Measurements from ENCODE around the gene FGG. TPM values are rescaled to one million over a fixed set of nuclear protein-coding genes. Genes with fewer than 3 reads are reported as not detected.

FGG gene
- total and polyA plus RNA-seq, 5 donors: 0.45 to 1.8 TPM; not detected in 3

DNA sequence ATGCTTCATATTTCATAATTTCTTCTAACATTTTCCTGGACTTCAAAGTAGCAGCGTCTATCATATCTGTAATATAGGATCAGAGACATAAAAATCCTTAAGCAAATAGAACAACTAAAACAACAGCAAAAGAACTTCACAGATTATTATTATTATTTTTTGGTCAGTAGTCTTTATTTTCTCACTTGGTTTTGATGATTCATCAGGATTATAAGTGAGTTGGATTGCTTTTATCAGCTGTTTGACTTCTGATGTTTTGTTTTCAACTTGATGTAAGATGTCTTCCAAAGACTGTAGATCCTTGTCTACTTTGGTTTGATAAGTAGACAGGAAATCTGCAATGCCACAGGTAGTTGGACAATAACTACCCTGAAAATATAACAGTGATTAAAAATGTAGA is 623 bp downstream of the FGG start:
- H3K4me3 ChIP-seq (ENCODE audit: low read length): no peak overlapping the region
- no peak for DNase-seq
- H3K4me1 ChIP-seq (ENCODE audit: control insufficient read depth, insufficient read depth, low read length): no peaks in the 10 kb centered on the region
- no peaks in the 10 kb centered on the region for H3K9me3 ChIP-seq (ENCODE audit: control insufficient read depth, low read length)
- WGBS: 79% methylated on average over 1 of the region's 1 CpG
- peaks cover 4% of the 10 kb centered on the region for H3K27me3 ChIP-seq (ENCODE audit: control insufficient read depth, insufficient read depth)
- no peak for ATAC-seq
- H3K27ac ChIP-seq (ENCODE audit: low read length): no peak overlapping the region
- intact Hi-C loops (cut with DNase I): no loop called here

DNA sequence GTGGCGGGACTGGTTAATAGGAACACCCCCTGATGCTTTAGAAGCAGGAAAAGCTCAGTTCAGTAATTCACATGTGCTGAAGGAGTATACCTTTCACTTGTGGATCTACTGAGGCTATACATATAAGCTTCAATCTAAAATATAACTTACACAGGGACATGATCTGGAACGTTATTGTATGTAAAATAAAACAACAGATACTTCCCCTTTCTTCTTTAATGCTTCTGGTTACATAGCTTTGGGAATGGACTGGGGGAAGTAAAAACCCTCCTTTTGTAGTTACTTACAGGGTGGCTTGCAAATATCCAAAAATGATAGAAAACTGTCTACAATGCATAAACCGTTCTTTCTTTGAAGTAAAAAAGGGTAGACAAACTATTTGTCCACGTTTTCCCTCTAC is 1.9 kb downstream of the FGG start:
- no peak overlapping the region for H3K27ac ChIP-seq (ENCODE audit: low read length)
- H3K27me3 ChIP-seq (ENCODE audit: control insufficient read depth, insufficient read depth): peaks cover 4% of the 10 kb centered on the region
- no peaks in the 10 kb centered on the region for H3K9me3 ChIP-seq (ENCODE audit: control insufficient read depth, low read length)
- WGBS: 50% methylated on average over 4 of the region's 4 CpGs
- no peak overlapping the region for H3K4me3 ChIP-seq (ENCODE audit: low read length)
- no peak for ATAC-seq
- H3K4me1 ChIP-seq (ENCODE audit: control insufficient read depth, insufficient read depth, low read length): no peaks in the 10 kb centered on the region
- no peak for DNase-seq
- intact Hi-C loops (cut with DNase I): no loop called here

DNA sequence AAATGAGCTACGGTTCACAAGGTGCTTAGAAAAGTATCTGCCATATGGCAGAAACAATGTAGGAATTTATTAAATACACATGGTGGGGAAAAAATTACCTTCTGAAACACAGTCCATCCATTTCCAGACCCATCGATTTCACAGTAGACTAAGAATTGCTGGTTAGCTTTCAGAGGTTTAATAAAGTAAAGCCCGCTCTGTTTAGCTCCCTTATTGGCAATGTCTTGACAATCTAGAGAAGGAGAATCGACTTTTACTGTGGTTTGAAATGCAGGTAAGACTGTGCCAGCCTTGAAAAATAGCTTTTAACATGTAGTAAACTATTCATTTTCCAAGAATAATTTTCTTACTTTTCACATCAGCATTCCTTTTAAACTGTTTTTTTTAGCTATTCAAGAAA is 2.9 kb downstream of the FGG start:
- 83% methylated on average over 4 of the region's 4 CpGs for WGBS
- Histone ChIP-seq H3K4me3 (ENCODE audit: low read length) (no peak overlapping the region), H3K27me3 (ENCODE audit: control insufficient read depth, insufficient read depth) (peaks cover 4% of the 10 kb centered on the region), H3K9me3 (ENCODE audit: control insufficient read depth, low read length) (no peaks in the 10 kb centered on the region), H3K4me1 (ENCODE audit: control insufficient read depth, insufficient read depth, low read length) (no peaks in the 10 kb centered on the region), H3K27ac (ENCODE audit: low read length) (no peak overlapping the region)
- ATAC-seq (no peak), DNase-seq (no peak)
- intact Hi-C loops (cut with DNase I): no loop called here

DNA sequence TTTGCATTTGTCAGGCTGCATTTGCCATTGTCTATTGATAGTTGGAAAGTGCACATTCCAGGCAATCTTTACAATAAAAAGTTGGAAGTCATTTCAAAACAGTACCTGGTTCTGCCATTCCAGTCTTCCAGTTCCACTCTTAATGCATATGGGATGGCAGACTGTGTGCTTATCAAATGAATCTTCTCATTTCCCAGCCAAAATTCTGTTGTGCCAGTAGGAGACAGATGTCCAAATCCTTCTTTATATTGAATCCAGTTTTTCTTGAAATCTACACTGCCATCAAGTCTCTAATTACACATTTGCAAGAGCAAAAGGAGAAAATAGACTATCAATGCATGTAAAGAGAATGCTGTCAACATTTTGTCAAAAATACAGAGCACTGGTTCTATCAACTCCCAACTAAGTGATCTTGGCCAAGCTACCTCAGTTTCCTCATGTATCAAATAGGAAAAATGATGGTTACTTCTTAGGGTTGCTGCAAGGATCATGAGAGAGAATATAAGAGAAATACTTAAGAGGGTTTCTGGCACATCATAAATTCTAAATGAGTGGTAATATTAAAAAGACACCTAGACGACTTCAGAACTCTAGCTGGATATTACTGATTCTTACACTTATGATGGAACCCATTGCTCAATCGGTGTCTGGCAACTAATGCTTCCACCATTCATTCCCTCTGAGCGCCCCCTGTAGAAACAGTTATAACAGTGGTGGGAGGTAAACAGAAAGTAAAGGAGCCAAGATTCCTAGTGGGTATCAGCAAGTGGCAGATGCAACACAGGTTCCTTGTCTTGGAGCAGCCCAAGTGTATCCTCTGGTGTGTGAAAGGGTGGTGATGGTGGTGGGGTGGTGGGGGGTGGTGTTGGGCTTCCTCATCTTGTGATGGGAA is 3.8 kb downstream of the FGG start:
- Histone ChIP-seq H3K9me3 (ENCODE audit: control insufficient read depth, low read length) (no peaks in the 10 kb centered on the region), H3K4me3 (ENCODE audit: low read length) (no peak overlapping the region), H3K27ac (ENCODE audit: low read length) (no peak overlapping the region), H3K27me3 (ENCODE audit: control insufficient read depth, insufficient read depth) (peaks cover 4% of the 10 kb centered on the region), H3K4me1 (ENCODE audit: control insufficient read depth, insufficient read depth, low read length) (no peaks in the 10 kb centered on the region)
- ATAC-seq (no peak), DNase-seq (no peak)
- intact Hi-C loops (cut with DNase I): no loop called here
- WGBS: 76% methylated on average over 3 of the region's 3 CpGs

DNA sequence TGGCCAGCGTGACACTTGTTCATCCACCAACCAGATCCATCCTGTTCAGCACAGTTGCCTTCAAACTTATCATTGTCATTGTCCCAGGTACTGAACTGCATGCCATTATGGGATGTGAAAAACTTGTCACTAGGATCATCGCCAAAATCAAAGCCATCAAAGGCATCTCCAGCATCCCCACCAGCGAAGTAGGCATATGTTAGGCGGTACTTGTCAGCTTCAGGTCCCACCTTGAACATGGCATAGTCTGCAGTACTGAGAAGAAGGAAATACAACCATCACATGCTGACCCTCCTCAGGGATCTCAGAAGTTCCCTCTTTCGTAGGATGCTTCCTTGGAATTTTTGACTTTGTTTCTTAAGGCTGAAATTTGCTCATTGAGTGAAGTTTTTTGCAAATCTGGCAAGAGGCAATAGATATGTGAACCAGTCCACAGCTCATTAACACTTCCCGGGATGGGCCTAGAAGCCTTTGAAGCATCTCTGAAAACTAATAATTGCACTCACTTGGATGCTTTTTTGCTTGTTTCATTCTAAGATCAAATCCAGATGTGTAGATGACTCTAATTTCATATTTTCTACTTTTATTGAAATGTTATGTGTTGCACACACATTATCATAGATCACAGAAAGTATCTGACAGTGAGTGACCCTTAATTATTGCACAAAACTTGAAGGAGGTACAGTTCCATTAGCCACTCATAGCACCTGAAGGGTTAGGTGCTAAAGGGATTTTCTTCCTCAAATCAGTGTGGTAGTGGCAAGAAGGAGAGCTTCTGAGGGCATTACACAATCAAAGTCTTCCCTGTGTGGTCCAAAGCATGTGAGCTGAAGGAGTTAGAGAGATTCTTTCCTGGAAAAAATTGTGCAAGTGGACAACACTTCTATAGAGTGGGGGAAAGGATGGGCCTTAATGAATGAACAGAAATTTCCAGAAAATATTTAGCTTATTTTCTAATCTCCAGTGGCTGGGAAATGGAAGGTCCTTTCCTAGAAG is 5.4 kb downstream of the FGG start:
- ATAC-seq: no peak
- peaks cover 4% of the 10 kb centered on the region for H3K27me3 ChIP-seq (ENCODE audit: control insufficient read depth, insufficient read depth)
- 79% methylated on average over 6 of the region's 6 CpGs for WGBS
- no peak overlapping the region for H3K27ac ChIP-seq (ENCODE audit: low read length)
- H3K4me3 ChIP-seq (ENCODE audit: low read length): no peak overlapping the region
- H3K4me1 ChIP-seq (ENCODE audit: control insufficient read depth, insufficient read depth, low read length): no peaks in the 10 kb centered on the region
- no peak for DNase-seq
- intact Hi-C loops (cut with DNase I): no loop called here
- H3K9me3 ChIP-seq (ENCODE audit: control insufficient read depth, low read length): no peaks in the 10 kb centered on the region

DNA sequence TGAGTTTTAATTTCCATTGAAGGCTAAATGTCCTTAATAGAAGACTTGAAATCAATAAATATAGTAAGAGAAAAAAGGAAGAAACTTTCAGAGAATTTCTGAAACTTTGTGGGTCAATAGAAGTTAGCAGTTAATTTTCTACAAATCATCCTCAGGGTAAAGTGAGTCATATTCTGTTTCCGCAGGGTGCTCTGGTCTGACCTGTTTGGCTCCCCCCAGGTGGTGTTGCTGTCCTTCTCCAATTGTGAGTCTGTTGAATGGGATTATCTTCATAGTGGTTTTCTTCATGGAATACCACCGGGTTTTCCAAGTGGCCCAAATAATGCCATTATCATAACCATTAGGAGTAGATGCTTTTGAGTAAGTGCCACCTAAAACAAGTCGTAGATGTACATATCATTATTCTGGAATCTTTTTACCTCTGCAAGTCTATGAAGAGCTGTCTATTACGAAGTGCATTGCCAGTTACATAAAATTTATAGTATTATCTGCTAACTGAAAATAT is 7.7 kb downstream of the FGG start:
- no peaks in the 10 kb centered on the region for H3K4me1 ChIP-seq (ENCODE audit: control insufficient read depth, insufficient read depth, low read length)
- no peaks in the 10 kb centered on the region for H3K9me3 ChIP-seq (ENCODE audit: control insufficient read depth, low read length)
- 80% methylated on average over 4 of the region's 4 CpGs for WGBS
- H3K27ac ChIP-seq (ENCODE audit: low read length): no peak overlapping the region
- no peak for ATAC-seq
- no peak overlapping the region for H3K4me3 ChIP-seq (ENCODE audit: low read length)
- DNase-seq: no peak
- peaks cover 4% of the 10 kb centered on the region for H3K27me3 ChIP-seq (ENCODE audit: control insufficient read depth, insufficient read depth)
- intact Hi-C loops (cut with DNase I): no loop called here

DNA sequence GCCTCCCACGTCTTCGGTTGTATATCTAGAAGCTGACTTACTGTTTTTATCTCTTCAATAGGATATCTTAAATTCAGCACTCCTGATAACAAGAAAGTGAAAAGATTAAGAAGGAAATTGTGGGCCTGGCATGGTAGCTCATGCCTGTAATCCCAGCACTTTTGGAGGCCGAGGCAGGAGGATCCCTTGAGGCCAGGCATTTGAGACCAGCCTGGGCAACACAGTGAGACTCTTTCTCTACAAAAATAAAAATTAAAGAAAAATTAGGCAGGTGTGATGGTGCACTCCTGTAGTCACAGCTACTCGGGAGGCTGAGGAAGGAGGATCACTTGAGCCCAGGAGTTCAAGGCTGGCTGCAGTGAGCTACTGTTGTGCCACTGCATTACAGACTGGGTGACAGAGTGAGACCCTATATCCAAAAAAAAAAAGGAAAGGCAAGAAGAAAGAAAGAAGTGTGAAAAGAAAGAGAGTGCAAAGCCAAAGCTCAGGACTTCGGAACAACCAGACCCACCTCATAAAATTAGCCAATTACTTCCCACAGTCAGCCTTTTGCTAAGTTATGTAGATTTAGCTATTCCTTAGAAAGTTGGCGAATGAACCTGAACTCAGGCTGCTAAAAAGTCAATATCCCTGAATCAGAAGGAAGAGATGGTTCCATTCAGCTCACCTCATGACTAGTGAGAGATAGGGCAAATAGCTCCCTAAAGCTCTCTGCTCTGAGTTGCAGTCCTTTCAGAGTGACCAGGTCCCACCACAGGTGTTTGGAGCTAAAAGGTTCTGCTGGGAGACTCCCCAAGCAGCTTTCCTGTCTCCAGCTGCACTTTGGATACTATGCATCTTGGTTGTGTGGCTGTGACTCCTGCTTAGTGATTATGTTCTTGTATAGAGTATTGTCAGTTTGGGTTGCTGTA is 9.2 kb downstream of the FGG start:
- Histone ChIP-seq H3K4me3 (ENCODE audit: low read length) (no peak overlapping the region), H3K27me3 (ENCODE audit: control insufficient read depth, insufficient read depth) (peaks cover under 1% of the 10 kb centered on the region), H3K9me3 (ENCODE audit: control insufficient read depth, low read length) (no peaks in the 10 kb centered on the region), H3K27ac (ENCODE audit: low read length) (no peak overlapping the region), H3K4me1 (ENCODE audit: control insufficient read depth, insufficient read depth, low read length) (no peaks in the 10 kb centered on the region)
- no peak for ATAC-seq
- 83% methylated on average over 6 of the region's 6 CpGs for WGBS
- no peak for DNase-seq
- intact Hi-C loops (cut with DNase I): no loop called here

DNA sequence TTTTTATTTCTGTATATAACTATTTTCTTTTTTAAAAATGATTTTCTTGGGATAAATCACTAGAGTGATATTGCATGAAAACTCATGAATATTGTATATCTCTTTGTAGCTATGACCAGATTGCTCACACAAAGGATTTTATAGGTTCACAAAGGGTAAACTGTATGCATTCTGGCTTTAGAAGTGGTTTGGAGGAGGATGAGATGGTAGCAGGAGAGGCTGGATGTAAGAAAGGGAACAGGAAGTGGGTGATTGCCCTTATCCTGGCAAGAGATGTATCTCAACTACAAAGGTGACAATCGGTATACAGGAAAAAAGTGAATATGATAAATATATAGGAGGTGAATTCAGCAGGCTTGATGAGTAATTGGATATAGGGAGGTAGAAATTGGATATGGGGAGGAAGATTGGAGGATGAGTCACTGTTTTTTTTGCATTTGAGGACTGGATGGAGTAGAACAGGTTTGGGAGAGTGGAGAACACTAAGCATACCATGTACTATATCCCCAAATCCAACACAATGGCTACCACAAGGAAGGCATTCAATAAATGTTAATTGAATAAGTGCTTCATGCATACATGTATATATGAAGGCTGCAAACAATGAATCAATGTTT is 9.9 kb downstream of the FGG start:
- WGBS: 49% methylated on average over 1 of the region's 1 CpG
- Histone ChIP-seq H3K27me3 (ENCODE audit: control insufficient read depth, insufficient read depth) (no peaks in the 10 kb centered on the region), H3K4me3 (ENCODE audit: low read length) (no peak overlapping the region), H3K27ac (ENCODE audit: low read length) (no peak overlapping the region), H3K4me1 (ENCODE audit: control insufficient read depth, insufficient read depth, low read length) (no peaks in the 10 kb centered on the region), H3K9me3 (ENCODE audit: control insufficient read depth, low read length) (no peaks in the 10 kb centered on the region)
- DNase-seq (no peak), ATAC-seq (no peak)
- intact Hi-C loops (cut with DNase I): no loop called here

DNA sequence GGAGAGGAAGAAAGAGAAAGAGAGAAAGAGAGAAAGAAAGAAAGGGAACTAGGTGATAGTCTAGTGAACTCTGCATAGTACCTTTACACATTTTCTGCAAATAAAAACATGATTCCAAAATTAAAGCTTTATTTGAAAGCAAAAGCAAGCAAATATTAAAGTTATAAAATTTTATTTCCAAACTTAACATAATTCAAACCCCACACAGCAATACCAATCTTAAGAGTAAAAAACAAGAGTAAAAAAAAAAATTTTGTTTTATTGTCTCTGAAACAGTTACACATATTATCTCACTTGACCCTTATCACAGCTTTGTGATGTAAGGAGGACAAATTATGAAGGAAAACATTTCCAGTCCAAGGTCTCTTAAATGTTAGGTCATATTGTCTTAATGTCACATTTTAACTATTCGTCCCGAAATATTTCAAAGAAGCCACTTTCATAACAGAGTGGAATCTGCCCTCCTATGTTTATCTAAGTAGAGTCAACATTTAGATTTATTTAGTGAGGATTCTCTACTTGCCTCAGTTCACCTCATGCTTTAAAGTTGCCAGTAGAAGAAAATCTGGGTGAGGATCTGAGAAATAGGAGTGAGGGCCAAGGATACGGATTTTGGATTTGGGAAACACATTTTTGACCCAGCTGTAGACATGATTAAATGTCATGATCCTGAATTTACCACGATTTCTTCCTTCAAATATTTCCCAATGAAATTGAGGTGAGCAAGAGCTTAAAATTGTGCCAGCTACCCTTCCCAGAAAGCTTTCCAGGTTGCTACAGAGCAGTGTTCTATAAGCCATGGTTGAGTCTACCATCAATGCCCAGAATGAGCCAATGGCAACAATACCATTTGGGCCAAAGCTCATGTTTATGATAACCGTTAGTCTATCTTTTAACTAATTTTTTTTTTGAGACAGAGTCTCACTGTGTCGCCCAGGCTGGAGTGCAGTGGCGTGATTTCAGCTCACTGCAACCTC is 14.4 kb downstream of the FGG start:
- 77% methylated on average over 7 of the region's 7 CpGs for WGBS
- no peak overlapping the region for H3K27ac ChIP-seq (ENCODE audit: low read length)
- H3K27me3 ChIP-seq (ENCODE audit: control insufficient read depth, insufficient read depth): no peaks in the 10 kb centered on the region
- H3K4me3 ChIP-seq (ENCODE audit: low read length): no peak overlapping the region
- DNase-seq: no peak
- H3K9me3 ChIP-seq (ENCODE audit: control insufficient read depth, low read length): no peaks in the 10 kb centered on the region
- intact Hi-C loops (cut with DNase I): no loop called here
- H3K4me1 ChIP-seq (ENCODE audit: control insufficient read depth, insufficient read depth, low read length): no peaks in the 10 kb centered on the region
- no peak for ATAC-seq

Data from right cardiac atrium (tissue), 5 donors.